HepG2 (cell line): ENCODE measurements around the gene IGSF21. TPM values are rescaled to one million over a fixed set of nuclear protein-coding genes. Genes with fewer than 3 reads are reported as not detected.

Experiments used
- ATAC-seq: fragments of 200-7000 bp; cut with Tn5 transposase; 3 replicates; pipeline ENCODE4 v1.9.1; 2020; ENCODE audit warnings: mild to moderate bottlenecking, moderate library complexity
- BruUV-seq: library from RNA; stranded (reverse); fragments of 400-500 nt; replicated peaks from 2 replicates; lab custom pipeline; 2021; lab: Mats Ljungman, UMichigan
- CTCF ChIA-PET: fragments of 300-600 bp; formaldehyde crosslinking; extraction: SDS; loops from one replicate; lab custom pipeline; 2021; ENCODE audit warnings: low total read pairs, inconsistent platforms, low intra/inter-chr PET ratio; lab: Yijun Ruan, JAX
- POLR2A ChIA-PET: fragments of 350-600 bp; sonication (Branson Sonifier 250); formaldehyde crosslinking; loops from one replicate; lab custom pipeline; 2020; ENCODE audit warnings: antibody characterized with exemption, inconsistent platforms; lab: Yijun Ruan, JAX
- DNase-seq: peaks from one replicate; pipeline ENCODE4 v3.0.0-alpha.2; 2015; ENCODE audit warnings: low spot score
- FAIRE-seq: peaks from 3 replicates; lab custom pipeline; 2011; peaks lifted over from hg19 to GRCh38; lab: Jason Lieb, UNC
- H2AFZ ChIP-seq: one replicate; pipeline ENCODE4 v1.6.1; 2011; ENCODE audit warnings: low read length, inconsistent platforms
- H3K27ac ChIP-seq: fragments of 300-600 bp; 3 replicates; pipeline ENCODE4 v1.8.0; 2011; ENCODE audit warnings: mixed run types, mild to moderate bottlenecking, mixed read lengths, low read length, inconsistent platforms; ENCODE audit not compliant: insufficient read depth; ENCODE audit errors: extremely low read length
- H3K27me3 ChIP-seq, 2 experiments: fragments of 200-600 bp in 1 of 2; 2 replicates in 1 of 2; 3 replicates in 1 of 2; pipeline versions ENCODE4 v1.6.0 to v1.8.0; 2011; ENCODE audit warnings: low read length in 2 of 2, mild to moderate bottlenecking in 2 of 2, moderate library complexity in 2 of 2, inconsistent platforms in 1 of 2; ENCODE audit not compliant: insufficient read depth in 2 of 2, control insufficient read depth in 1 of 2
- H3K36me3 ChIP-seq, 2 experiments: fragments of 200-600 bp in 1 of 2; replicated peaks in 1 of 2; 2 replicates in 1 of 2; 3 replicates in 1 of 2; pipeline versions ENCODE4 v1.5.1 to v1.8.0; 2011; ENCODE audit warnings: low read length in 2 of 2, inconsistent platforms in 1 of 2; ENCODE audit not compliant: insufficient read depth in 2 of 2, control insufficient read depth in 1 of 2
- H3K4me1 ChIP-seq: 2 replicates; pipeline ENCODE4 v1.5.1; 2012; ENCODE audit warnings: low read length, inconsistent platforms; ENCODE audit not compliant: insufficient read depth
- H3K4me2 ChIP-seq: 2 replicates; pipeline ENCODE4 v1.6.0; 2011; ENCODE audit warnings: low read depth, low read length, inconsistent platforms
- H3K4me3 ChIP-seq, 3 experiments: fragments of 200-600 bp in 1 of 3; sonication (generic), shearing (Covaris generic) in 1 of 3; replicated peaks in 1 of 3; 2 replicates each; pipeline ENCODE4 v1.5.1; 2011 to 2016; ENCODE audit warnings: low read length in 3 of 3, inconsistent platforms in 2 of 3, low read depth in 2 of 3, mild to moderate bottlenecking in 2 of 3, control low read depth in 1 of 3, mixed read lengths in 1 of 3; ENCODE audit not compliant: insufficient read depth in 1 of 3
- H3K79me2 ChIP-seq: one replicate; pipeline ENCODE4 v1.6.1; 2011; ENCODE audit warnings: low read length, inconsistent platforms; ENCODE audit not compliant: insufficient read depth
- H3K9ac ChIP-seq: 2 replicates; pipeline ENCODE4 v1.6.0; 2011; ENCODE audit warnings: mild to moderate bottlenecking, low read depth, low read length, inconsistent platforms; ENCODE audit not compliant: insufficient read depth
- H3K9me3 ChIP-seq: 2 replicates; pipeline ENCODE4 v1.5.1; 2012; ENCODE audit warnings: mild to moderate bottlenecking, low read length
- H4K20me1 ChIP-seq: 2 replicates; pipeline ENCODE4 v1.6.0; 2011; ENCODE audit warnings: inconsistent platforms, mild to moderate bottlenecking, low read length, moderate library complexity; ENCODE audit not compliant: insufficient read depth
- DMAP1 ChIP-seq: IDR thresholded peaks from 2 replicates; pipeline ENCODE4 v1.6.1; 2016
- EED ChIP-seq: sonication (generic); formaldehyde crosslinking; IDR thresholded peaks from 2 replicates; pipeline ENCODE4 v1.5.0; 2020; ENCODE audit warnings: mild to moderate bottlenecking, missing genetic modification reagents
- ELF1 ChIP-seq: sonication (generic); formaldehyde crosslinking; IDR thresholded peaks from 2 replicates; pipeline ENCODE4 v1.4.0; 2020; ENCODE audit warnings: missing genetic modification reagents
- ELF4 ChIP-seq: sonication (generic); formaldehyde crosslinking; IDR thresholded peaks from 2 replicates; pipeline ENCODE4 v1.5.0; 2020; ENCODE audit warnings: missing genetic modification reagents, mild to moderate bottlenecking, moderate library complexity, borderline replicate concordance
- POGZ ChIP-seq: sonication (generic); formaldehyde crosslinking; IDR thresholded peaks from 2 replicates; pipeline ENCODE4 v1.4.0; 2020; ENCODE audit warnings: mild to moderate bottlenecking, missing genetic modification reagents
- PRDM10 ChIP-seq: sonication (generic); formaldehyde crosslinking; IDR thresholded peaks from 2 replicates; pipeline ENCODE4 v1.4.0; 2020; ENCODE audit warnings: low read depth, missing genetic modification reagents
- REXO4 ChIP-seq: sonication (generic); formaldehyde crosslinking; IDR thresholded peaks from 2 replicates; pipeline ENCODE4 v1.8.0; 2022; ENCODE audit warnings: missing genetic modification reagents, mild to moderate bottlenecking, borderline replicate concordance
- SIX1 ChIP-seq: sonication (generic); formaldehyde crosslinking; IDR thresholded peaks from 2 replicates; pipeline ENCODE4 v1.4.0; 2020; ENCODE audit warnings: missing genetic modification reagents, borderline replicate concordance
- SNAPC5 ChIP-seq: sonication (generic); formaldehyde crosslinking; IDR thresholded peaks from 2 replicates; pipeline ENCODE4 v1.8.1; 2023; ENCODE audit warnings: mild to moderate bottlenecking, missing genetic modification reagents, borderline replicate concordance
- YEATS4 ChIP-seq: sonication (generic); formaldehyde crosslinking; IDR thresholded peaks from 2 replicates; pipeline ENCODE4 v1.4.0; 2020; ENCODE audit warnings: missing genetic modification reagents, borderline replicate concordance
- ZNF441 ChIP-seq: sonication (generic); formaldehyde crosslinking; IDR thresholded peaks from 2 replicates; pipeline ENCODE4 v1.7.0; 2021; ENCODE audit warnings: missing genetic modification reagents, borderline replicate concordance
- WGBS: methylation state at CpG from one replicate; pipeline ENCODE4 v1.1.6; 2017; ENCODE audit warnings: low lambda C conversion rate; 5-methylcytosine and 5-hydroxymethylcytosine counted together
- in situ Hi-C: cut with HindIII; loops from 2 replicates; pipeline ENCODE4 v1.10.0; 2017; ENCODE audit warnings: low pct_unique_long_range_greater_than_20kb; ENCODE audit not compliant: extremely low pct_ligation_motif_present
- intact Hi-C: fragments of 100-400 bp; cut with micrococcal nuclease; formaldehyde crosslinking; loops from one replicate; pipeline ENCODE4 v1.10.0; 2022; ENCODE audit not compliant: unreplicated experiment
- polyA plus RNA-seq, 8 experiments: library from polyadenylated mRNA; depleted of rRNA in 3 of 8; stranded (reverse) in 7 of 8; unstranded in 1 of 8; fragments of >200 nt; fragmentation: Illumina TruSeq in 4 of 8; extraction: Trizol in 4 of 8; gene quantifications; 2 replicates each; pipeline versions ENCODE4 v1.2.1 to v1.2.3, GENCODE V29; 2011 to 2016; ENCODE audit warnings: low read depth in 4 of 8, missing spikeins in 1 of 8, mixed read lengths in 1 of 8; ENCODE audit not compliant: insufficient read depth in 1 of 8
- total RNA-seq, 5 experiments: library from RNA; depleted of rRNA; stranded (reverse); fragments of >200 nt; fragmentation: Illumina TruSeq; extraction: Trizol; gene quantifications; 2 replicates each; pipeline ENCODE4 v1.2.3, GENCODE V29; 2016; ENCODE audit warnings: low read depth in 1 of 5

IGSF21 gene
- total and polyA plus RNA-seq, 2 of the 13 experiments (the other 11 are each of a cell fraction or from before 2014, with no cell fraction given): not detected

- no peak for TF ChIP-seq POGZ (CRISPR knock-in tag)
These were observed 235.1 kb downstream of the IGSF21 start (continued) for GRCh38 chr1:18342744-18343143.

- Histone ChIP-seq H3K27ac (no peak overlapping the region), H3K9me3 (no peaks in the 10 kb centered on the region), H3K36me3 (no peaks in the 10 kb centered on the region), H3K79me2 (no peaks in the 10 kb centered on the region), H3K27me3 (peaks cover 0 to 18% of the 10 kb centered on the region in 2 experiments; a peak in 4 of 5 replicates), H3K4me1 (no peaks in the 10 kb centered on the region), H3K4me2 (no peak overlapping the region), H3K4me3 (no peak overlapping the region), H4K20me1 (no peaks in the 10 kb centered on the region), H2AFZ (no peak overlapping the region), H3K9ac (no peak overlapping the region)
- TF ChIP-seq YEATS4 (CRISPR knock-in tag) (no peak), SNAPC5 (CRISPR knock-in tag) (no peak), ELF1 (CRISPR knock-in tag) (no peak), EED (CRISPR knock-in tag) (no peak), ELF4 (CRISPR knock-in tag) (no peak), DMAP1 (CRISPR knock-in tag) (no peak), SIX1 (CRISPR knock-in tag) (no peak), REXO4 (CRISPR knock-in tag) (no peak), PRDM10 (no peak), ZNF441 (no peak)
- in situ Hi-C loops: no loop called here
- ATAC-seq (no peak), DNase-seq (no peak), FAIRE-seq (no peak)
- CTCF ChIA-PET: no interaction called here
- intact Hi-C loops: no loop called here
- 13% methylated on average over 5 of the region's 5 CpGs for WGBS
- BruUV-seq: no TSS peak
- POLR2A ChIA-PET: no interaction called here
These were observed 236.0 kb downstream of the IGSF21 start for GRCh38 chr1:18343581-18343980.
